Measurements from ENCODE around the gene DHRS11.

The DHRS11 gene, protein sequence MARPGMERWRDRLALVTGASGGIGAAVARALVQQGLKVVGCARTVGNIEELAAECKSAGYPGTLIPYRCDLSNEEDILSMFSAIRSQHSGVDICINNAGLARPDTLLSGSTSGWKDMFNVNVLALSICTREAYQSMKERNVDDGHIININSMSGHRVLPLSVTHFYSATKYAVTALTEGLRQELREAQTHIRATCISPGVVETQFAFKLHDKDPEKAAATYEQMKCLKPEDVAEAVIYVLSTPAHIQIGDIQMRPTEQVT

GRCh38 chr17:36591434-36592315, at the start of gene DHRS11:
DHRS11 (plus strand) TSS chr17:36591879; CDS start chr17:36592010, 131 bp downstream.
- peak within 1 kb of the TSS; percentile 79 for H3K4me3 ChIP-seq (ENCODE audit: low read length)
- TF ChIP-seq ZNF274 (IDR thresholded peaks at IDR 0.05; ENCODE audit: low read depth, low read length): no peak

- no peak for TF ChIP-seq ZNF274 (IDR thresholded peaks at IDR 0.05; ENCODE audit: low read depth, low read length)
- no peak overlapping the region for H3K4me3 ChIP-seq (ENCODE audit: low read length)
These were observed 48.9 kb upstream of the DHRS11 start for GRCh38 chr17:36542755-36543154.

DNA sequence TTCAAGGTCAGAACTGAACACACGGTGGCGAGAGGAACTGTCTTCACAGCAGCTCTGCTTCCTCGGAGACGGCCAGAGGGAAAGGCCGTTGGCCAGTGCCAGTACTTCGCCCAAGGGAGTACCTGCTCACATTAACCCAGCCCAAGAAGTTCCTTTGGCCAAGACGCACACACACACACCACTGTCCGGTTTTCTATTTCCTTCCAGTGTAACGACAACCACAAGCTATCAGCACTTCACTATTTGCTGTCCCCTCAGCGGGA, 47.7 kb upstream of the DHRS11 start:
- no peak for TF ChIP-seq ZNF274 (IDR thresholded peaks at IDR 0.05; ENCODE audit: low read depth, low read length)
- peak overlapping the region; percentile 92 for H3K4me3 ChIP-seq (ENCODE audit: low read length)

GRCh38 chr17:36544307-36545076, 47.2 kb upstream of the DHRS11 start, which contains the start of gene GGNBP2:
GGNBP2 (plus strand) TSS chr17:36544919; CDS start chr17:36545725, 806 bp downstream.
- peak within 1 kb of the TSS; percentile 97 for H3K4me3 ChIP-seq (ENCODE audit: low read length)
- no peak for TF ChIP-seq ZNF274 (IDR thresholded peaks at IDR 0.05; ENCODE audit: low read depth, low read length)

- no peak for TF ChIP-seq ZNF274 (IDR thresholded peaks at IDR 0.05; ENCODE audit: low read depth, low read length)
These were observed 46.6 kb upstream of the DHRS11 start for GRCh38 chr17:36545077-36545464.

DNA sequence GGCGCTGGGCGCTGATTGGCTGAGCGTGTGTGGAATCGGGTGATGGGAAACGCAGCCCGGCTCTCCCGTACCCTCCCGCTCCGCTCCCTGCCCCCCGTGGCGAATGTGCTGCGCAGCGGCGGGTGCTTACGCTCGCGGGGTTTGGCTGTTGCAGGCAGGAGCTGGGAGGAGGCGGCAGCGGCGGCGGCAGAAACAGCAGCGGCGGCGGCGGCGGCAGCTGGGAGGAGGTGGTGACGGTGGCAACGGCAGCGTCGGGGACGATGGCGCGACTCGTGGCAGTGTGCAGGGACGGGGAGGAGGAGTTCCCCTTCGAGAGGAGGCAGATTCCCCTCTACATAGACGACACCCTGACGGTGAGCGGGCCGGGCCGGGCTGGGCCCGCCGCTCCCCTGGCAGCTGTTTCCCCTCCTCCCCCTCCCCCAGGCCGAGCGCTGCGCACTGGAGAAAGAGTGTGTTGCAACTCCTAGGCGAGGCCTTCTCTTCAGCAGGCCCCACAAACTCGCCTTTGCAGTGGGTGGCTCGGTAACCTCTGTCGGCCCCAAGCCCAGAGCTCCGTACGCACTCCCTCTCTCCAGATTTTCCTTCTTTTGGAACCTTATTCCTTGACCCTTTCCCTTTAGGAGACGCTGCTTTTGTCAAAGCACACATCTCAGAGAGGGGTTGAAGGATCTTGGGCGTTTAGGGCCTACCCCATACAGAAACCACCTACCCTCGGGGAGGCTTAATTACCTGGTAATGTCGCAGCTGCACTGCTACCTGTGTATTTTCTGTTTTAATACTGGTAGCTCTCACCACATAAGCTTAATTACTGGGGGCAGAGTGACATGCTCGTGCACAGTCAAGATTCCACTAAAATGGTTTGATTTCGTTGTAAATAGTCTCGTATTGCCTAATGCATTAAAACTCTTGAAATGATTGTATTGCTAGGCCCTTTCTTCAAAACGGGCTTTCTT, 45.9 kb upstream of the DHRS11 start:
- peak overlapping the region; percentile 97 for H3K4me3 ChIP-seq (ENCODE audit: low read length)

More at GRCh38 chr17:36545077-36545464, 46.6 kb upstream of the DHRS11 start:
- peak overlapping the region; percentile 72 for H3K4me3 ChIP-seq (ENCODE audit: low read length)

DNA sequence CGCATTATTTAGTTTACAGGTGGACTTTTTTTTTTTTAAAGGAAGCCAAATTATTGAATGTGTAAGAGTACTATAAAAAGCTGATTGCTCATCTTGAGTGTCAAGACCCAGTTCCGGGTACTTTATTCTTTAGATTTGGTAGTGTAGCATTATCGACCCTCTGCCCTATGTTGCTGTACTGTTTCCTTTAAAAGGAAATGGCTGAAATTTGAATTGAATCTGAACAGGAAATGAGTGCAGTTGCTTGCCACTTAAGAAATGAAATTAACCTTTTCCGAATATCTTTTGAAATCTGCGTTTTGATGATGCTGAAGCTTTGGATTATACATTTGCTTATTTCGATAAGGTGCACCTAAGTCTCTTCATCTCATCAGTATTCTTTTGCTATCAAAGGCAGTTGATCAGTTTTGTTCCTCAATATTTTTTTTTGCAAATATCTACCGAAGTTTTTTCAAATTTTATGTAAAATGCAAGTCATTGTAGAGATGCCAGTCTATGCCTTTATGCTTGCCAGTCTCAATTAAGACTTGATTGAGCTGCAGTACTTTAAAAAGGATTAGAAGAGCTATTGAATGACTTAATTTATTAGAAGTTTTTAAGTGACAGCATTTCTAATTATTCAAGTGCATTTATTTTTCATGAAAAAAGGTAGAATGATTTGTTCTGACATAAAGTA, 45.1 kb upstream of the DHRS11 start:
- peak overlapping the region; percentile 97 for H3K4me3 ChIP-seq (ENCODE audit: low read length)

More for the DNA sequence above, 45.9 kb upstream of the DHRS11 start:
- no peak for TF ChIP-seq ZNF274 (IDR thresholded peaks at IDR 0.05; ENCODE audit: low read depth, low read length)

GRCh38 chr17:36547776-36548175, 43.9 kb upstream of the DHRS11 start:
- no peak overlapping the region; the same call in 1 of the 2 replicates for H3K4me3 ChIP-seq (ENCODE audit: low read length)
- no peak for TF ChIP-seq ZNF274 (IDR thresholded peaks at IDR 0.05; ENCODE audit: low read depth, low read length)

More for the DNA sequence above, 45.1 kb upstream of the DHRS11 start:
- TF ChIP-seq ZNF274 (IDR thresholded peaks at IDR 0.05; ENCODE audit: low read depth, low read length): no peak

DNA sequence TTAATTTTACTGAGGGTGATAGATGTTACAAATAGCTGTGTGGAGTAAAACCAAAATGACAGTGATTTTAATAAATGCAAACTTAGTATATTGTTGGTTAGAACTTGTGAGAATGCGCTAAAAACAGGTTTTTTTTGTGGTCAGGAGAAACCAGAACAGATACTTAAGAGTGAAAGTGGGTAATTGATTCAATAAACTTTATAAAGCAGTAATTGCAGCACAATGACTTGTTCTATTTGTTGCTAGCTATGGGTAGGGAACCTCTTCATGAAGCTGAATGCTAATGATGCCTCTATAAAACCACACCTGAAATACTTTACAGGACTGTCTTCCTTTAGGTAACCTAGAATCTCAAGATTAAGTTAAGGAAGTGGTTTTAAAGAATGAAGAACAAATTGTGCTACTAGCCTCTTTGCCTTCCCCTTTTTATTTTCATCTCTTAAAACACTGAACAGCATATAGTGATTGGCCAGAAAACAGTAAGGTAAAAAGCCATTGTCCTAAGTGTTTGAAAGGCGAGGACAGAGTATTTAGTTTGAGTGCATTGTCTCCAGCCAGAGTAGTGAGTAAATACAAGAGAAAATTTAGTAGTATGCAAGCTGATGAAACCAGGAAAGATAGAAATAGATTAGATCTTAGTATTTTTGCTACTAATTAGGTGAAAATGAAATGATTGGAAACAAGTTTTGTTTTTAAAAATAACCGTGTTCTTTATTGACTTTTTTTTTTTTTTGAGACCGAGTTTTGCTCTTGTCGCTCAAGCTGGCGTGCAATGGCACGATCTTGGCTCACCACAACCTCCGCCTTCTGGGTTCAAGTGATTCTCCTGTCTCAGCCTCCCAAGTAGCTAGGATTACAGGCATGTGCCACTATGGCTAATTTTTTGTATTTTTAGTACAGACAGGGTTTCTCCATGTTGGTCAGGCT, 40.9 kb upstream of the DHRS11 start:
- no peak for TF ChIP-seq ZNF274 (IDR thresholded peaks at IDR 0.05; ENCODE audit: low read depth, low read length)
- H3K4me3 ChIP-seq (ENCODE audit: low read length): no peak overlapping the region

- TF ChIP-seq ZNF274 (IDR thresholded peaks at IDR 0.05; ENCODE audit: low read depth, low read length): no peak
- H3K4me3 ChIP-seq (ENCODE audit: low read length): no peak overlapping the region
These were observed 38.2 kb upstream of the DHRS11 start for GRCh38 chr17:36553459-36553858.

DNA sequence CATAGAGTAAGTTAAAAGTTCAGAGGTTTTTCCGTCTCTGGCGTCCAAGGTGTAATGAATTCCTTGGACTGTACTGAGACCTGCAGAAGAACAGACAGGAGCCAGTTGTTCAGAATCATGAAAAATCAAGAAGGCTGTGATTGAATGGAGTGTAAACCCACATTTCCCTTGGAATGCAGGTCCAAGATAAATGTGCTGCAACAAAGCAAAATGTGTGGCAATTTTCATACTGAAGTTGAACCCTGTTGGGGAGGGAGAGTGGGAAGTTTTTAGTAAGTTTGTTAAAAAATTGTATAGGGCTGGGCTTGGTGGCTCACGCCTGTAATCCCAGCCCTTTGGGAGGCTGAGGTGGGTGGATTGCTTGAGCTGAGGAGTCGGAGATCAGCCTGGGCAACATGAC, 25.6 kb upstream of the DHRS11 start:
- TF ChIP-seq ZNF274 (IDR thresholded peaks at IDR 0.05; ENCODE audit: low read depth, low read length): no peak
- H3K4me3 ChIP-seq (ENCODE audit: low read length): no peak overlapping the region

DNA sequence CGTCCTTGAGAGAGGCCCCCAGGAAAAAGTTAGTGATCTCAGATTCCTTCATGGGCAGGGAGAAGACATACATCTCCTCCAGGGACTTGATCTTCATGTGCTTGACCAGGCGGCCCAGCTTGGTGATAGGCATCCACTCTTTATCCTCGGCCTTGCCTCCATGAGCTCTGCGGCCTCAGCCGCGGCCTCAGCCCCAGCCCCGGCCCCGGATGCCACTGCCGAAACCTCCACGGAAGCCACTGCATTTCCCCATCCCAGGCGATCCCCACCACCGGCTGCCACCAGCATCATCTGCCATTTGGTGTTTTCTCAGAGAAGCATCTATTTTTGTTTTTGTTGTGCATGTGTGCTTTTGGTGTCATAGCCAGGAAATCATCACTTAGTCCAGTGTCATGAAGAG, 16.7 kb upstream of the DHRS11 start:
- H3K4me3 ChIP-seq (ENCODE audit: low read length): no peak overlapping the region
- TF ChIP-seq ZNF274 (IDR thresholded peaks at IDR 0.05; ENCODE audit: low read depth, low read length): no peak
